Dedifferentiated amniotic fluid mesenchymal stem cell (primary cell): ENCODE data around the gene CLTB.

Source experiments
- DNase-seq: peaks from one replicate; pipeline ENCODE4 v3.0.0-alpha.2; 2016; ENCODE audit errors: extremely low spot score

CLTB gene

GRCh38 chr5:176383248-176383905 lies 33.0 kb downstream of the CLTB start:
- DNase-seq: no peak

GRCh38 chr5:176382721-176383120 lies 33.6 kb downstream of the CLTB start:
- DNase-seq: no peak

DNA sequence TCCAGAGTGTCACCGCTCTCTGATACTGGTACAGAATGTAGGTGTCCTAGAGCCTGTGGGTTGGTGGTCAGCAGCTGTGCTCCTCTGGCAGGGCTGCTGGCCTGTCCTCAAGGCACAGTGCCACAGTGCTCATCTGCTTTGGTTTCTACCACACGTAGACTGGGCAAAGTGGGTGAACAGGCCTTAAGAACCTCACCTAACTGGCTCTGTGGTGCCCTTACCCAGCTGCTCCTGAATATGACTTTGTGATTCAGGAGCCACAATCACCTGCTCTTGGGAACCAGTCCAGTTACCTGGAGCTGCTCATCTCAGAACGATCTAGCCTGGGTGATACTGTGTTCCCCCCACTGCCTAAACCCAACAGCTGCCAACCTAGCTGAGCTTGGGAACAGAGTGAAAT lies 34.4 kb downstream of the CLTB start:
- no peak for DNase-seq

GRCh38 chr5:176381423-176381822 lies 34.9 kb downstream of the CLTB start:
- no peak for DNase-seq

DNA sequence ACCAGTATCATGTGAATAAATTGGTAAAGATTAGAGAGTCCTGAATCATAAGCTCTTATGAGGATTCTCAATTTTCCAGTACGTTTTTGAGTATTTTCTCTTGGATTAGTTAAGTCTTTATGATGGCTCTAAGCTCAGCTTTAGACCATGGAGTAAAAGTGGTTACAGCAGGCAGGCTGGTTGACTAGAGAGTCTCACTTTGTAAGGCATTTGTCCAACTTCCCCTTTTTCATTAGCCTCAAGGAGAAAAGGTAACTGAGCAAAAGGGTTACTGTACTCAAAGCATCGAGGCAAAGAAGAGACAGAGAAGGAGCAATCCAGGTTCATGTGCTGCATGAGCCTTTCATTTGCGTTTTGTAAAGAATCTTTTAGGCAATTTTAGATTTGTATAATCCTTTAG lies 36.5 kb downstream of the CLTB start:
- DNase-seq: no peak

DNA sequence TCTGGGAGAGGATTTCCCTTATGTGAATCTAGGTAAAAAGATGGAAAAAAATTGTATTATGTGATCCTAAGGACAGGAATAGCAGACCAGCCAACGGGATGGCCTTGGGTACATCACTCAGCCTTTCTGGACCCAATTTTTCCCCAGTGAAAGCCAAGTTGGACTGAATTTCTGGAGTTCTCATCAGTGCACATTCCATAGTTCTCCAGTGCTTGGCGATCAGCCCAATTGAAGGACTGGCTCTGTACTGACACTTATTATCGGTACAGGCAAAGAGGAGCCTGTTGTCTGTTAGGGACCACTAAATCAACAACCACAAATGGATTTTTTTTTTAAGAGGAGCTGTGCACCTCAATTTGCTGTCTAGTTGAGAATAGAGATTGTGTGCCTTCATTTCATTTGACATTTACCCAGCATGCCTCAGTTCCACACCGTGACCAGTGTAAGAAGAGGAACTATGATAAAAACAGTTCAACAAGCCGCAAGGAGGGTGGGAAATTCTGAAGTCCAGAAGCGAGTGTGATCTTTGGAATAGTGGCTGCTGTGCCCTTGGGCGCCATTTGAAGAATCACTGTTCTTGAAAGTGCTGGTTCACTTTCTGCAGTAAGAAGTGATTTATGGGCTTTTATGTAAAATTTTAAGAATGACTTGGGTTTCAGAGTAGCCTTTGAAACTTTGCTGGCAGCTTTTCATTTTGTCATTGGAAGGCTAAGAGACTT lies 43.1 kb downstream of the CLTB start:
- DNase-seq: no peak

- DNase-seq: no peak
Measured at GRCh38 chr5:176371621-176372539, 44.5 kb downstream of the CLTB start.

GRCh38 chr5:176369934-176370711 lies 46.2 kb downstream of the CLTB start:
- DNase-seq: no peak

DNA sequence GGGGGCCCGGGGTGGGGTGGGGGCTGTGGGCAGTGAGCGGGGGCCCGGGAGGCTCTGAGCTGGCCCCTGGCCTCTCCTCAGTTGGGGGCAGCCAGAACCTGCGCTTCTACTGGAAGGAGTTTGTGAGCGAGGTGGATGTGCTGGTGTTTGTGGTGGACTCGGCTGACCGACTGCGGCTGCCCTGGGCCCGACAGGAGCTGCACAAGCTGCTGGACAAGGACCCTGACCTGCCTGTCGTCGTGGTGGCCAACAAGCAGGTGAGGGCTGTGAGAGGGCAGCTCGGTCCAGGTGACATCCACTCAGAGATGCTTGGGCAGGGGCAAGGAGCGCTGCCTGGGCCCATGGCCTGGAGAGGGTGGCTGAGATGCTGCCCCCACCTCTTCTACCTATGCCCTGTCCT lies 47.6 kb downstream of the CLTB start:
- no peak for DNase-seq

DNA sequence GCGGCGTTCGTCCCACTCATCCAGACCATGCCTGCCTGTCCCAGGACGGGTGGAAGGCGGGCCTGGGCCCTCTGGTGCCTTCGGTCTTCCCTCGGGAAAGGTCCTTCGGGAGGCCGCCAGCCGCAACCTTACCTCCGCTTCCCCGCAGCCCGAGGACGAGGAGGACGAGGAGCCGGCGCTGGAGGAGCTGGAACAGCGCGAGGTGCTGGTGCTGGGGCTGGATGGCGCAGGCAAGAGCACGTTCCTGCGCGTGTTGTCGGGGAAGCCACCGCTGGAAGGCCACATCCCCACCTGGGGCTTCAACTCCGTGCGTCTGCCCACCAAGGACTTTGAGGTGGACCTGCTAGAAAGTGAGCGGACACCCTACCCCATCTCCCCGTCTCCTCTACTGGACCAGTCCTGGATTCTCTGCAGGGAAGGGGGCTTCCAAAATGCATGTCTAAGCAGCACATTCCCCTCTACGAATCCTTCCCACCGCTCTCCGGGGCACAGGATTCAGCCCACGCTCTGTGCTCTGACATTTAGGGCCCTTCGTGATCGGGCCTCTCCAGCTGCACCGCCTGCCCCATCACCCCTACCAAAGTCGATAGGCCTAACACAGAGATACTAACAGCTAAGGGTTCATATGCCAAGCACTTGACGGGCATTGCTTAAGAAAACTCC lies 50.0 kb downstream of the CLTB start:
- DNase-seq: no peak

DNA sequence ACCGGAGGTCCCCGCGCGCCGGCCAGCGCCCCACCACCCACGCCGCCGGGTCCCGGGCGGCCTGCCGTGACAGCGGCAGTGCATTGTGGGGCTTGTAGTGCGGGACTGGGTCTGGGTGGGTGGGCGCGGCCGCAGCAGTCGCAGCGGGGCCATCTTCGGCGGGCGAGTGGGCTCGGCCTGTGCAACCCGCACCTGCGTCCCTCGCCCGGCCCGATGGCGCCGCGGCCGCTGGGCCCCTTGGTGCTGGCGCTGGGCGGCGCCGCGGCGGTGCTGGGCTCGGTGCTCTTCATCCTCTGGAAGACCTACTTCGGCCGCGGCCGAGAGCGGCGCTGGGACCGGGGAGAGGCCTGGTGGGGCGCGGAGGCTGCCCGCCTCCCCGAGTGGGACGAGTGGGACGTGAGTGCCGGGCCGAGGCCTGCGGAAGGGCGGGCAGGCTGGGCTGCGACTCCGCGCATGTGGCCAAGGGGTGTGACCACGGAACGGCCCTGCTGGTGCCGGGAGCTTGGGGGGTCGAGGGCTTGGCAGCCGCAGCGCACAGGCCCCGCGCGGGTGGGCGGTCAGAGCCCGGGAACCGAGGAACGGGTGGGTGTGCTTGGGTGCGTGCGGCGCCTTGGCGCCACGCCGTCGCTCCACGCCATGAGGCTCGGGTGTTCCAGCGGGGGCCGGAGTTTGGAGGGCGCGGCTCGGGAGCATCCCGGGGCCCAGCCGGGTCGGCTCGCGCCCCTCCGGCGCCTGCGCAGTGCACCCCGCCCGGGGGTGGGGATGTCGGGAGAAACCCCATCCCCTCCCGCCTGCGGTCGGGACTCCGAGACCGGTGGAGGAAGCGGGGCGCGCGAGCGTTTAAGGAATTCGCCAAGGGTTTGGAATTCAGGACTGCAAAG lies 50.7 kb downstream of the CLTB start, which contains the start of gene ARL10:
Gene ARL10 (plus strand): TSS at position 137 of the 881 bp plus-strand sequence. CDS start 77 bp downstream, at position 214.
- DNase-seq: peak; percentile 45

DNA sequence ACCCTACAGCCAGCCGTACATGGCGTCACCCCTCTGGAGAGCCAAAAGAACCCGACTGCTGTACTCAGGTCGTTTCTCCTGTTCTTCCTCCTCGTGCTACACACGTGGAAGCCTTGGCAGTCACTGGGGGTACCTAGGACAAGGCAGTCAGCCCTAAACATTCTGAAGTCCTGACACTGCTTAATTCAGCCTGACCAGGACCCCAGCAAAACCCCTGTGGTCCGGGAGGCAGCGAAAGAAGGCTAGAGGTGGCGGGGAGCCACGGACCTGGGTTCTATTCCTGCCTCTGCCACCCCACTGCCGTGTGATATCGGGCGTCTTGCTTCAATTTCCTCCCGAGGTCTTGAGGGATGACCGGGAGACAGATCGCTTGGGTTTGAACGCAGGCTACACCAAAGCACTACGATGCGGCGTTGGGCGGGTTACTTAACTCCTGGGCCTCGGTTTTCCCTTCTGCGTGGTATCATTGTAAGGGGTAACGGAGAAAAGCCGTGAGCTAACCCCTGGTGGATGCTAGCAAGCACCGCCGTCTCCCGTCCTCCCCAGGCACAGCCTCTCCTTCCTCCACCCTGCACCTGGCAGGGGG lies 51.5 kb downstream of the CLTB start:
- DNase-seq: no peak

DNA sequence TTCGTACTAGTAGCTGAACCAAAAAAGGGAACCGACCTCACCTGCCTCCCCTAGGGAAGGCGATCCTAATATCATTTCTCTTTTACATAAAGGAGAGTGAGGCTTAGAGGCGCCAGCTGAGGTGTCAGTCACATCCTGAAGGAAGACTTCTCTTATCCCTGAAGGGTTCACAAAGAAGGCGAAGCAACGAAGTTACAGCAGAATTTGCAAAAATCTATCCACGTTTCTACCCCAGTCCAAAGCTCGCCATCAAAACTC lies 54.2 kb downstream of the CLTB start:
- DNase-seq: no peak

GRCh38 chr5:176361437-176362232 lies 54.7 kb downstream of the CLTB start, which contains the start of gene KIAA1191:
Gene KIAA1191, minus strand, starts transcription at chr5:176361764. Its CDS starts 2,256 bp downstream, at chr5:176359508.
- DNase-seq: peak; percentile 93

GRCh38 chr5:176360894-176361436 lies 55.4 kb downstream of the CLTB start:
- DNase-seq: no peak

- DNase-seq: no peak
Measured at GRCh38 chr5:176359658-176360057, 56.7 kb downstream of the CLTB start.

GRCh38 chr5:176356179-176356566 lies 60.2 kb downstream of the CLTB start:
- DNase-seq: no peak

- DNase-seq: no peak
Measured at GRCh38 chr5:176355400-176356178, 60.8 kb downstream of the CLTB start.
